ENCODE measurements around the gene LHFPL2. TPM values are rescaled to one million over a fixed set of nuclear protein-coding genes. Genes with fewer than 3 reads are reported as not detected.

The LHFPL2 gene
- total and polyA plus RNA-seq, 4 experiments from 2014 or later = 0.25 to 2.7 (median 1.6) TPM

DNA sequence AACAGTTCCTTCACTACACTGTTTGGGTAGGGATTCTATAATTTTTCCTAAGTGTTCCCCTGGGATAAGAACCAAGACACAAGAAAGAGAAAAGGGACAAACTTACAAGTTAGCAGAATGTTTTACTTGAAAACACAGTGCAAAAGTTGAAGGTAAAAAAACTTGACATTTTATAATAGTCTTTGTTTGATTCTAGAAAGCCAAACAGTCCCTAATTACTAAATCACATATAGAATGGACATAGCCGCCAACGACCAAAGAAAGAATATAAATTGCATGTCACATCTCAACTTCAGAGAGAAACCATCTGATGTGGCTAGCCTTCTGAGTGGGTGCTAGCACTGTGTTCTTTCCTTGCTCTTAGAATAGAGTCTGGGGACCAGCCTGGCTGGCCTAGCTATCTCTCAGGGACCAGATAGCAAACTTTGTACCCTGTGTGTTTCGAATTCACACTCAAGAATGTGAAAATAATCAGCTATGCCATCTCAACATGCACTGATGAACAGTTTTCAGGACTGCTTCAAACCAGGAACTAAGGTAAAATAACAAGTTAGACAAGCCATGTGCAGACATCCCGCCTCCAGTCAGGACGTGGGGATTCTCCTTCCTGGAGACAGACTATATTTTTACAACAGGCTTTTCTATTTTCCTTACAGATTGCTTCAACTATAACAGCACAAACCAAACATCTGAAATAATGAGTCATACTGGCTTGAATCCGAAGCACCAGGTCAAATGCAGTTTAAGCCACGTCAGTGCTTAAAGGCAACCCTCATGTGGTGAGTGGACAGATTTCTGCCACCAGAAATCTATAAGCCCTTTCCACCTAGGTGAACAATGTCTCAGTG, 53.7 kb downstream of the LHFPL2 start:
- POLR2A ChIA-PET (ENCODE audit: partially characterized antibody) = no interaction called here
- Mint-ChIP-seq H3K27ac (no peak overlapping the region), H3K27me3 (peaks cover 7 to 23% of the 10 kb centered on the region in 2 donors), H3K36me3 (no peaks in the 10 kb centered on the region), H3K4me1 (no peaks in the 10 kb centered on the region), H3K9me3 (no peaks in the 10 kb centered on the region), H3K4me3 (no peak overlapping the region)
- Histone ChIP-seq H3K4me3 (ENCODE audit: low read length in 2 of 2) (no peak overlapping the region), H3K36me3 (ENCODE audit: insufficient read depth, low read length) (no peaks in the 10 kb centered on the region), H3K27me3 (ENCODE audit: insufficient read depth, low read length) (no peaks in the 10 kb centered on the region), H3K4me1 (ENCODE audit: insufficient read depth, low read length) (no peaks in the 10 kb centered on the region), H3K9me3 (ENCODE audit: control insufficient read depth in 1 of 2, low read length in 2 of 2) (no peaks in the 10 kb centered on the region), H3K27ac (ENCODE audit: low read depth, low read length) (no peak overlapping the region)
- DNase-seq = no peak
- CTCF ChIA-PET (ENCODE audit: partially characterized antibody) = no interaction called here
- intact Hi-C loops (cut with micrococcal nuclease) = no loop called here

GRCh38 chr5:78594021-78594420, 54.6 kb downstream of the LHFPL2 start:
- intact Hi-C loops (cut with micrococcal nuclease) = no loop called here
- H3K36me3 Mint-ChIP-seq = no peaks in the 10 kb centered on the region
- H3K27me3 Mint-ChIP-seq = peaks cover 7 to 20% of the 10 kb centered on the region in 2 donors
- no peak overlapping the region for H3K27ac ChIP-seq (ENCODE audit: low read depth, low read length)
- no peaks in the 10 kb centered on the region for H3K27me3 ChIP-seq (ENCODE audit: insufficient read depth, low read length)
- no peak overlapping the region for H3K4me3 Mint-ChIP-seq
- H3K9me3 Mint-ChIP-seq = no peaks in the 10 kb centered on the region
- CTCF ChIA-PET (ENCODE audit: partially characterized antibody) = no interaction called here
- H3K4me3 ChIP-seq (ENCODE audit: low read length in 2 of 2) = no peak overlapping the region
- POLR2A ChIA-PET (ENCODE audit: partially characterized antibody) = no interaction called here
- H3K27ac Mint-ChIP-seq = no peak overlapping the region
- no peaks in the 10 kb centered on the region for H3K4me1 ChIP-seq (ENCODE audit: insufficient read depth, low read length)
- H3K9me3 ChIP-seq (ENCODE audit: control insufficient read depth in 1 of 2, low read length in 2 of 2) = no peaks in the 10 kb centered on the region
- H3K4me1 Mint-ChIP-seq = no peaks in the 10 kb centered on the region
- no peak for DNase-seq
- no peaks in the 10 kb centered on the region for H3K36me3 ChIP-seq (ENCODE audit: insufficient read depth, low read length)

- intact Hi-C loops (cut with micrococcal nuclease) = no loop called here
- Mint-ChIP-seq H3K36me3 (no peaks in the 10 kb centered on the region), H3K27me3 (peaks cover 7 to 20% of the 10 kb centered on the region in 2 donors), H3K4me1 (no peaks in the 10 kb centered on the region), H3K4me3 (no peak overlapping the region), H3K9me3 (no peaks in the 10 kb centered on the region), H3K27ac (no peak overlapping the region)
- Histone ChIP-seq H3K9me3 (ENCODE audit: control insufficient read depth in 1 of 2, low read length in 2 of 2) (no peaks in the 10 kb centered on the region), H3K27ac (ENCODE audit: low read depth, low read length) (no peak overlapping the region), H3K36me3 (ENCODE audit: insufficient read depth, low read length) (no peaks in the 10 kb centered on the region), H3K27me3 (ENCODE audit: insufficient read depth, low read length) (no peaks in the 10 kb centered on the region), H3K4me3 (ENCODE audit: low read length in 2 of 2) (no peak overlapping the region), H3K4me1 (ENCODE audit: insufficient read depth, low read length) (no peaks in the 10 kb centered on the region)
- POLR2A ChIA-PET (ENCODE audit: partially characterized antibody) = no interaction called here
- CTCF ChIA-PET (ENCODE audit: partially characterized antibody) = no interaction called here
- no peak for DNase-seq
Observed at GRCh38 chr5:78593465-78593864, 55.1 kb downstream of the LHFPL2 start.

GRCh38 chr5:78592735-78593386, 55.7 kb downstream of the LHFPL2 start:
- ChIA-PET POLR2A (ENCODE audit: partially characterized antibody) (no interaction called here), CTCF (ENCODE audit: partially characterized antibody) (no interaction called here)
- no peak overlapping the region for H3K4me3 Mint-ChIP-seq
- no peaks in the 10 kb centered on the region for H3K36me3 Mint-ChIP-seq
- Histone ChIP-seq H3K27ac (ENCODE audit: low read depth, low read length) (no peak overlapping the region), H3K9me3 (ENCODE audit: control insufficient read depth in 1 of 2, low read length in 2 of 2) (no peaks in the 10 kb centered on the region), H3K36me3 (ENCODE audit: insufficient read depth, low read length) (no peaks in the 10 kb centered on the region), H3K27me3 (ENCODE audit: insufficient read depth, low read length) (no peaks in the 10 kb centered on the region), H3K4me1 (ENCODE audit: insufficient read depth, low read length) (no peaks in the 10 kb centered on the region), H3K4me3 (ENCODE audit: low read length in 2 of 2) (no peak overlapping the region)
- peaks cover 7 to 20% of the 10 kb centered on the region in 2 donors for H3K27me3 Mint-ChIP-seq
- H3K27ac Mint-ChIP-seq = no peak overlapping the region
- H3K4me1 Mint-ChIP-seq = no peaks in the 10 kb centered on the region
- no peaks in the 10 kb centered on the region for H3K9me3 Mint-ChIP-seq
- intact Hi-C loops (cut with micrococcal nuclease) = no loop called here
- DNase-seq = no peak

GRCh38 chr5:78591972-78592700, 56.4 kb downstream of the LHFPL2 start:
- intact Hi-C loops (cut with micrococcal nuclease) = no loop called here
- no peaks in the 10 kb centered on the region for H3K36me3 ChIP-seq (ENCODE audit: insufficient read depth, low read length)
- no peak overlapping the region for H3K4me3 Mint-ChIP-seq
- no peaks in the 10 kb centered on the region for H3K27me3 ChIP-seq (ENCODE audit: insufficient read depth, low read length)
- no peak overlapping the region for H3K27ac Mint-ChIP-seq
- no peaks in the 10 kb centered on the region for H3K9me3 ChIP-seq (ENCODE audit: control insufficient read depth in 1 of 2, low read length in 2 of 2)
- CTCF ChIA-PET (ENCODE audit: partially characterized antibody) = no interaction called here
- H3K27me3 Mint-ChIP-seq = peaks cover 8 to 20% of the 10 kb centered on the region in 2 donors
- POLR2A ChIA-PET (ENCODE audit: partially characterized antibody) = no interaction called here
- H3K4me1 Mint-ChIP-seq = no peaks in the 10 kb centered on the region
- DNase-seq = no peak
- no peaks in the 10 kb centered on the region for H3K36me3 Mint-ChIP-seq
- no peaks in the 10 kb centered on the region for H3K9me3 Mint-ChIP-seq
- H3K27ac ChIP-seq (ENCODE audit: low read depth, low read length) = no peak overlapping the region
- no peak overlapping the region for H3K4me3 ChIP-seq (ENCODE audit: low read length in 2 of 2)
- H3K4me1 ChIP-seq (ENCODE audit: insufficient read depth, low read length) = no peaks in the 10 kb centered on the region

DNA sequence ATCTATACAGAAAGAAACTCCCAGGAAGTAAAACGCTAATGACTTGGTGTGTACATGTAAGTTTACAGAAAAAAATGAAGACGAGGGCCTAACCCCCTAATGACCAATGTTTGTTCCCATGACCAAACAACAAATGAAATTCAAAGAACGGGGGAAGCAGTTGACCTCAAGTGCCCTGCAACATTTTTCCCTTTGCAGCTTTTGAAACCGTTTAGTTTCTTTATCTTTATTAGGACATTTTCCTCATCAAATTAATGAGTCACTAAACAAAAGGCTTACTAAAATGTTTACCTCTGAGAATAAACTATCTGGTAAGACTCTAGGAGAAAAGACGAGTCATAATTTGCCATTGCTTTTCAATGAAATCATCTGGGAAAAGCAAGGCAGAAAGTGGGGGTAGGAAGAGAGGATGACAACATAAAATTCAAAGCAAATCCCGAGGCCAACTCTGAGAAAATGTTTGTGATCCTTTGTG, 57.4 kb downstream of the LHFPL2 start:
- Mint-ChIP-seq H3K4me3 (no peak overlapping the region), H3K36me3 (no peaks in the 10 kb centered on the region), H3K27ac (no peak overlapping the region), H3K27me3 (peaks cover 8 to 21% of the 10 kb centered on the region in 2 donors), H3K9me3 (peaks cover 0 to 6% (median under 1%) of the 10 kb centered on the region in 8 donors), H3K4me1 (no peaks in the 10 kb centered on the region)
- no peak for DNase-seq
- Histone ChIP-seq H3K4me1 (ENCODE audit: insufficient read depth, low read length) (no peaks in the 10 kb centered on the region), H3K27ac (ENCODE audit: low read depth, low read length) (no peak overlapping the region), H3K27me3 (ENCODE audit: insufficient read depth, low read length) (no peaks in the 10 kb centered on the region), H3K9me3 (ENCODE audit: control insufficient read depth in 1 of 2, low read length in 2 of 2) (no peaks in the 10 kb centered on the region), H3K4me3 (ENCODE audit: low read length in 2 of 2) (no peak overlapping the region), H3K36me3 (ENCODE audit: insufficient read depth, low read length) (no peaks in the 10 kb centered on the region)
- intact Hi-C loops (cut with micrococcal nuclease) = no loop called here
- POLR2A ChIA-PET (ENCODE audit: partially characterized antibody) = no interaction called here
- CTCF ChIA-PET (ENCODE audit: partially characterized antibody) = no interaction called here

DNA sequence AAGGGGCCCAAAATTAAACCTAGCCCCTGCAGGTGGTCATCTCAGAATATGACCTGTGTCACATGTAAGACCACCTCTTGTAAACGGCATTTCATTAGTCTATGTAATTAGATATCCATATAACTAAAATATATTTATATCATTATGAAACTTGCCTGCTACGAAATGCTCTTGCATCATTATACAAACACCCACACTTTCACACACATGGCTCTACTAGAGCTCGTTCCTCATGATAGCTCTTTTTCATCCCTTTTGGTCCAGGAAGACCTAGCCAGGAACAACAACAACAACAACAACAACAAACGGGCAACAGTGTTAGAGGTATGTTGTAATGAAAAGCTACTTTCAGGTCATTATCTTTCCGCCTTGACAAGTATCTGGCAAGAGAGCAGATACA, 58.6 kb downstream of the LHFPL2 start:
- Mint-ChIP-seq H3K4me3 (no peak overlapping the region), H3K4me1 (no peaks in the 10 kb centered on the region), H3K36me3 (no peaks in the 10 kb centered on the region), H3K27ac (no peak overlapping the region), H3K9me3 (peaks cover 0 to 15% (median 5%) of the 10 kb centered on the region in 8 donors), H3K27me3 (peaks cover 10 to 23% of the 10 kb centered on the region in 2 donors)
- ChIA-PET CTCF (ENCODE audit: partially characterized antibody) (no interaction called here), POLR2A (ENCODE audit: partially characterized antibody) (no interaction called here)
- H3K36me3 ChIP-seq (ENCODE audit: insufficient read depth, low read length) = no peaks in the 10 kb centered on the region
- no peak overlapping the region for H3K4me3 ChIP-seq (ENCODE audit: low read length in 2 of 2)
- intact Hi-C loops (cut with micrococcal nuclease) = no loop called here
- no peaks in the 10 kb centered on the region for H3K4me1 ChIP-seq (ENCODE audit: insufficient read depth, low read length)
- H3K27ac ChIP-seq (ENCODE audit: low read depth, low read length) = no peak overlapping the region
- H3K27me3 ChIP-seq (ENCODE audit: insufficient read depth, low read length) = no peaks in the 10 kb centered on the region
- DNase-seq = no peak
- H3K9me3 ChIP-seq (ENCODE audit: control insufficient read depth in 1 of 2, low read length in 2 of 2) = no peaks in the 10 kb centered on the region

Data from CD4-positive, alpha-beta memory T cell (primary cell).